HS-5 (cell line): ENCODE data around the gene RAB11FIP4.
"Not testable (repeated sequence)": the region's sequence is repeated elsewhere in the genome, so short reads cannot be mapped to it uniquely, and the experiment has no call there.

Source experiments
- DNase-seq: peaks from one replicate; pipeline ENCODE4 v3.0.0-alpha.2; 2012; ENCODE audit warnings: low read depth

The RAB11FIP4 gene, protein sequence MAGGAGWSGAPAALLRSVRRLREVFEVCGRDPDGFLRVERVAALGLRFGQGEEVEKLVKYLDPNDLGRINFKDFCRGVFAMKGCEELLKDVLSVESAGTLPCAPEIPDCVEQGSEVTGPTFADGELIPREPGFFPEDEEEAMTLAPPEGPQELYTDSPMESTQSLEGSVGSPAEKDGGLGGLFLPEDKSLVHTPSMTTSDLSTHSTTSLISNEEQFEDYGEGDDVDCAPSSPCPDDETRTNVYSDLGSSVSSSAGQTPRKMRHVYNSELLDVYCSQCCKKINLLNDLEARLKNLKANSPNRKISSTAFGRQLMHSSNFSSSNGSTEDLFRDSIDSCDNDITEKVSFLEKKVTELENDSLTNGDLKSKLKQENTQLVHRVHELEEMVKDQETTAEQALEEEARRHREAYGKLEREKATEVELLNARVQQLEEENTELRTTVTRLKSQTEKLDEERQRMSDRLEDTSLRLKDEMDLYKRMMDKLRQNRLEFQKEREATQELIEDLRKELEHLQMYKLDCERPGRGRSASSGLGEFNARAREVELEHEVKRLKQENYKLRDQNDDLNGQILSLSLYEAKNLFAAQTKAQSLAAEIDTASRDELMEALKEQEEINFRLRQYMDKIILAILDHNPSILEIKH

GRCh38 chr17:31391496-31391949, at the start of gene RAB11FIP4:
TSS of gene RAB11FIP4 (plus strand) at chr17:31391675. CDS start at chr17:31391853, 178 bp downstream.
- DNase-seq = no peak

- not testable (repeated sequence) for DNase-seq
Measured at GRCh38 chr17:31345191-31345747, 46.2 kb upstream of the RAB11FIP4 start.

DNA sequence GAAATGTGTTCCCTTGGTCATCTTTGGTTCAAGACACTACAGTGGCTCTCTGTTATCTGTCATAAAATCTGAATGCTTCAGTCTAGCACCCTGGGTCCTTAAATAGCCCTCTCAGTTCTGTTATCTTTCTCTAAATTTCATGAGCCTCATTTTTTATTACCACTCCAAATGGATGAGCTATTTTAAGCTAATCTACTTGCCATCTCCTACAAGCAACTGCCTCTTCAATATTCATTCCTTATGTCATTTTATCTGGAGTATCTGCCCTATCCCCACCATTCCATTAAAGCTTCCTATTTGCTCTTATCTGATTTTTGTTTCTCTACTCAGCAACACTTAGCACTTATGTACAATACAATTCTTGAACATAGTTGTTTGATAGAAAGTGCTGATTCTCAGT, 42.0 kb upstream of the RAB11FIP4 start:
- no peak for DNase-seq

- DNase-seq = no peak
Measured at GRCh38 chr17:31355935-31356334, 35.5 kb upstream of the RAB11FIP4 start.

GRCh38 chr17:31357091-31357490, 34.4 kb upstream of the RAB11FIP4 start:
- no peak for DNase-seq

DNA sequence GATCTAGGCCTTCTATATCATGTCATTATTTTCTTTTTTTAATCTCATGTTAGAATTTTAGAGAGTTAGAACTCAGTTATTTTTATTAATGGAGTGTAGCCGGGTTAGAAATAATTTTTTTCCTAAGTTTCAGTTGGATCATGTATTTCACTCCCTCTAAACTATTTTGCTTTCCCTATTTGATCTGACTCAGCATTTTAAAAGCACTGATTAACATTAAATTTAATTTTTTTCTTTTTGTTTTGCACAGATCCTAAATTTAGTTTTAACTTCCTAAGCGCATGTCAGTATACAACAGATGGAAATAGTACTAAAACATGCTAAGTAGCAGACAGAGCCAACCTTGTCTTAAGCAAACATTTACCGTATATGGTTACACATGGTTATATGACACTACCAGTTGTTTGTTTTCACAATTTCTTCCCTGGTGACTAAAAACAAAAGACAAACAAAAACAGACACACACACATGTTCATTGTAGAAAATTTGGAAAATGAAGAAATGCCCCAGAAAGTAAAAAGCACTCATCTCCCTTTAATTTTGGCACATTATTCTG, 33.6 kb upstream of the RAB11FIP4 start:
- DNase-seq = no peak

GRCh38 chr17:31364012-31364411, 27.5 kb upstream of the RAB11FIP4 start:
- no peak for DNase-seq

GRCh38 chr17:31366088-31366487, 25.4 kb upstream of the RAB11FIP4 start:
- DNase-seq = no peak

DNA sequence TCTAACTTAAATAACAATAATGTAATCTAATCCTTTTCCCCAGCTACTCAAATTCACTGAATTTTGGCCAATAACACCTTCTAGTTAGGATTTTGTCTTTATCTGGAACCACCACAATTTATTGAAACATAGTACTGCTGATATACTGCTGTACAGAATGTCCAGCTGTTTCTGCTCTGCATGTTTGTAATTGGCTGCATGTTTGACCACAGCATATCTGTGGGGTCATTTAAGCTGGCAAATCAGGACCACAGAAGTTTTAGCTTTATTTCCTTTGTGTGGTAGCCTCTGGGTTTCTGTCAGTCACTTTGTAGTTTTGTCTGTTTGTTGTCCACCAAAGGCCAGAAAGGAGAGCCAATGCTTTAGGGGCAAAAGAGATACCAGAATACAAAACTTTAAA, 22.2 kb upstream of the RAB11FIP4 start:
- DNase-seq = no peak

DNA sequence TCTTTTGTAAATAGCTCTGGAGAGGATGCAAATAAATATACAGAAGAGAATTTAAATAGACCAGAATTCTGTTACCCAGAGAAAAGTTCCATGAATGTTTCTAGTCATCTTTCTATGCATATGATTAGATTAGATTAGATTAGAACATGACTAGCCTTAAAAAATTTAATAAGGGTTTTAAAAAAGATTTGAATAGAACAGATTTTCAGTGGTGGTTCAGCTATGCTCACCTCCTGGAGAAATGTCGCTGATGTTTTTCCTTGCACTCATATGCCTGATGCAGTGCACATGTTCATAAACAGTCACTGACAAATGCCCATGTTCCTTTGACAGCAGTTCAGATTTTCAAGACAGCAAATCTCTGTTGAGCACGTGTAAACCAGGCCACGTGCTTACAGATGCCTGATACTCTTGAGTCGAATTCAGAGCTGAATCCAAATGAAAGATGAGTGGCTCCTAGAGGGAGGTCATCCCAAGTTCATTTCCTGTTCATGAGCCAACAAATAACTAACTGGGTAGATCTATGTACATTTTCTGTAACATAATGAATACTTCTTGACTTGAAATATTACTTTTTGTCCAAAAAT, 19.9 kb upstream of the RAB11FIP4 start:
- DNase-seq = peak; percentile 29

- peak; percentile 29 for DNase-seq
Measured at GRCh38 chr17:31373150-31374093, 18.1 kb upstream of the RAB11FIP4 start.

GRCh38 chr17:31374094-31374447, 17.4 kb upstream of the RAB11FIP4 start:
- DNase-seq = no peak

GRCh38 chr17:31374503-31374902, 17.0 kb upstream of the RAB11FIP4 start:
- DNase-seq = no peak

DNA sequence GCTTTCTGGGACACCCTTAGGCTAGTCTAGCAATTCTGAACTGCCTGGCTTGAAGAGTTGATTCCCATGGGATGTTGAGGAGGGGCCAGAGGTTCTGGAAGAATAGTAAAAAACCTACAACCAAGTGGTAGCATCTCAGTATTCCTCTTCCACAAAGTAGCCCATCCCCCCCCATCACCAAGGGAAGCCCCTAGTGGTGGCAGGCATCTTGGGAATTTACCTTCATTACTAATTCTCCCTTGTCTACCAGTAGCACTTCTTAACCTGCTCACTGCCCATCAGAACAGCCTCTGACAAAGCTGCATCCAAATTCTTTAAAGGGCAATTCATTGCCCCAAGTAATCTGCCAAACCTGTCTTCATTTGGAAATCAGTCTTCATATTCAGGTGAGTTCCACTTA, 12.8 kb upstream of the RAB11FIP4 start:
- DNase-seq = no peak

GRCh38 chr17:31379597-31380205, 11.8 kb upstream of the RAB11FIP4 start:
- no peak for DNase-seq

DNA sequence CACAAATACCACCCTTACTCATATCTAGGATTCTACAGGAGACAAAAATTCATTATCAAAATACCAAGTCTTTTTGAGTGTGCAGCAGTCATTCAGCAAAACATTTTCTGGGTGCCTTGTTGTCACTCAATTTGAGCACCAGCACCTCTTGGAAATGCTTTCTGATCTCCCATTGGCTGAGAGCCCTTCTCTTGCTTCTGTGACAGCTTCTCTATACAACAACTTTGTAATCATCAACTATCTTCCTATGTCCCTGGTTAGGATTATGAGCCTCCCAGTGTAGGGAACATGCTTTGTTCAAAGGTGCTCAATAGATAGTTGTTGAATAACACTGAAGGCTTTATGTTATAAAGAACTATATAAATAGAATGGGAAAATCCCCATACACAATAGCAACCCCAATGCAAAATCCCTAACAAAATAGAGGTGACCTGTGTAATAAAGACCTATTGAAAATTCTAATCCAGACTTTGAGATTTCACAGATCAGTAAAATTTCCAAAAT, 10.3 kb upstream of the RAB11FIP4 start:
- no peak for DNase-seq

DNA sequence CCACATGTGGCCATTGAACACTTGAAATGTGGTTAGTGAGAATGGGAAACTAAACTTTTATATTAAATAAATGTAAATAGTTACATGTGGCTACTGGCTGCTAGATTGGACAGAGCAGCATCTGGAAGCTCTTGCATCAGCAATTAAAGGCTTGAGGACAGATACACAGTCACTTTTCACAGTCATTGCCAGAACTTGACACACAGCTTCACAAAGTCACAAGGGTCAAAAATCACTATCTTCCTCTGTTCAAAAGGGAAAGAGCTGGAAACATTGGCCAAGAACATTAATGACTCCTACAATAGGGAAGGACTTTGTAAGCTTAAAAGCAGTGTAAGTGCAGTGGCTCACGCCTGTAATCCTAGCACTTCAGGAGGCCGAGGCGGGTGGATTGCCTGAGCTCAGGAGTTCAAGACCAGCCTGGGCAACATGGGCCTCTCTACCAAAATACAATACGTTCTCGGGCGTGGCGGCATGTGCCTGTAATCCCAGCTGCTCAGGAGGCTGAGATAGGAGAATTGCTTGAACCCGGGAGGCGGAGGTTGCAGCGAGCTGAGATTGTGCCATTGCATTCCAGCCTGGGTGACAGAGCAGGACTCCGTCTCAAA, 8.7 kb upstream of the RAB11FIP4 start:
- DNase-seq = not testable (repeated sequence)

DNA sequence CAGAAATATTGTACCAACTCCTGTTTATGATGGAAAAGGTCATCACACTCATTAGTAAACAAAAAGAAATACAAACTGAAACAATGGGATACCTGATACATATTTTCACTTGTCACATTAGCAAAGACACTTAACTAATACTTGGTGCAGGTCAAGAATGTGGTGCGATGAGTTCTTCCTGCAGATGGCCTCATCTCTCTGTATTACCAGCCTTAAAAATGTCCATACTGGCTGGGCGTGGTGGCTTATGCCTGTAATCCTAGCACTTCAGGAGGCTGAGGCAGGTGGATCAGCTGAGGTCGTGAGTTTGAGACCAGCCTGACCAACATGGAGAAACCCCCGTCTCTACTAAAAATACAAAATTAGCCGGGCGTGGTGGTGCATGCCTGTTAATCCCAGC, 8.0 kb upstream of the RAB11FIP4 start:
- DNase-seq = not testable (repeated sequence)

- no peak for DNase-seq
Measured at GRCh38 chr17:31385428-31386285, 5.8 kb upstream of the RAB11FIP4 start.
